Activated CD4-positive, alpha-beta memory T cell treated with anti-CD3 and anti-CD28 coated beads for 36 hours (primary cell): ENCODE results near the gene DOK6. TPM values are rescaled to one million over a fixed set of nuclear protein-coding genes. Genes with fewer than 3 reads are reported as not detected.

Experiments
- CTCF ChIA-PET: fragments of 350-600 bp; sonication (Branson Sonifier 250); formaldehyde crosslinking; loops from one replicate; lab custom pipeline; 2021; ENCODE audit warnings: antibody characterized with exemption, inconsistent platforms; lab: Charles Lee
- POLR2A ChIA-PET: fragments of 350-600 bp; sonication (Branson Sonifier 250); formaldehyde crosslinking; loops from one replicate; lab custom pipeline; 2021; ENCODE audit warnings: antibody characterized with exemption; lab: Charles Lee
- DNase-seq: peaks from one replicate; pipeline ENCODE4 v3.0.0-alpha.2; 2020
- H3K27ac Mint-ChIP-seq: one replicate; pipeline ENCODE4 v1.8.0; 2021; ENCODE audit warnings: mixed read lengths
- H3K27me3 Mint-ChIP-seq: one replicate; pipeline ENCODE4 v1.8.0; 2021; ENCODE audit warnings: mixed read lengths
- H3K36me3 Mint-ChIP-seq: one replicate; pipeline ENCODE4 v1.8.0; 2021; ENCODE audit warnings: mixed read lengths
- H3K4me1 Mint-ChIP-seq: one replicate; pipeline ENCODE4 v1.8.0; 2021; ENCODE audit warnings: low read depth, mixed read lengths
- H3K4me3 Mint-ChIP-seq: one replicate; pipeline ENCODE4 v1.8.0; 2021; ENCODE audit warnings: mild to moderate bottlenecking, mixed read lengths
- H3K9me3 Mint-ChIP-seq: one replicate; pipeline ENCODE4 v1.8.0; 2021; ENCODE audit warnings: mixed read lengths
- intact Hi-C: fragments of 100-400 bp; cut with micrococcal nuclease; formaldehyde crosslinking; loops from one replicate; pipeline ENCODE4 v1.15.1; 2023
- total RNA-seq, 2 experiments: library from RNA; stranded (reverse); gene quantifications; one replicate each; pipeline ENCODE4 v1.2.3, GENCODE V29; 2021

DOK6 gene
- total RNA-seq, 2 experiments from 2014 or later, result not detected

DNA sequence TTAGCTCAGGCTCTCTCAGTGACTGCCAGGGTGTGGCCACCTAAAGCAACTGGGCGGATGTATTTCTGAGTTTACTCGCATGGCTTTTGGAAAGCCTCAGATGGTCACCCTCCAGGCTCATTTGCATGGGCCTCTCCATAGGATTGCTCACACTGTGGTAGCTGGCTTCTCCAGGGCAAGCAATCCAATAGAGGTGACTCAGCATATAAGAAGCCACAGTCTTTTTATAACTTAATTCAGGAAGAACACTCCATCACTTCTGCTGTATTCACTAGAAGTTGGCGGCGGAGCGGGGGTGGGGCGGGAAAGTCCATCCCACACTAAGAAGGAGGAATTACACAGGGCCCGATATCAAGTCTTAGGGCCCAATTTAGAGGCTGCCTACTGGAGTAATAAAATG, 3.6 kb upstream of the DOK6 start:
- Mint-ChIP-seq H3K4me3 (no peak overlapping the region), H3K27ac (no peak overlapping the region), H3K36me3 (no peaks in the 10 kb centered on the region), H3K4me1 (peaks cover 11% of the 10 kb centered on the region), H3K9me3 (no peaks in the 10 kb centered on the region), H3K27me3 (peaks cover 42% of the 10 kb centered on the region)
- ChIA-PET CTCF (no interaction called here), POLR2A (no interaction called here)
- intact Hi-C loops, result no loop called here
- DNase-seq, result no peak

- Mint-ChIP-seq H3K36me3 (no peaks in the 10 kb centered on the region), H3K9me3 (no peaks in the 10 kb centered on the region), H3K27ac (no peak overlapping the region), H3K4me1 (peaks cover 14% of the 10 kb centered on the region), H3K4me3 (no peak overlapping the region), H3K27me3 (peaks cover 56% of the 10 kb centered on the region)
- ChIA-PET CTCF (no interaction called here), POLR2A (no interaction called here)
- DNase-seq, result no peak
- intact Hi-C loops, result no loop called here
Measured at GRCh38 chr18:69399253-69399652, 1.4 kb upstream of the DOK6 start.

- no peak overlapping the region for H3K27ac Mint-ChIP-seq
- no peak overlapping the region for H3K4me3 Mint-ChIP-seq
- H3K9me3 Mint-ChIP-seq, result no peaks in the 10 kb centered on the region
- intact Hi-C loops, result no loop called here
- peaks cover 14% of the 10 kb centered on the region for H3K4me1 Mint-ChIP-seq
- no peak for DNase-seq
- POLR2A ChIA-PET, result no interaction called here
- CTCF ChIA-PET, result no interaction called here
- H3K27me3 Mint-ChIP-seq, result peaks cover 62% of the 10 kb centered on the region
- no peaks in the 10 kb centered on the region for H3K36me3 Mint-ChIP-seq
Measured at GRCh38 chr18:69400976-69401225, 213 bp downstream of the DOK6 start.

DNA sequence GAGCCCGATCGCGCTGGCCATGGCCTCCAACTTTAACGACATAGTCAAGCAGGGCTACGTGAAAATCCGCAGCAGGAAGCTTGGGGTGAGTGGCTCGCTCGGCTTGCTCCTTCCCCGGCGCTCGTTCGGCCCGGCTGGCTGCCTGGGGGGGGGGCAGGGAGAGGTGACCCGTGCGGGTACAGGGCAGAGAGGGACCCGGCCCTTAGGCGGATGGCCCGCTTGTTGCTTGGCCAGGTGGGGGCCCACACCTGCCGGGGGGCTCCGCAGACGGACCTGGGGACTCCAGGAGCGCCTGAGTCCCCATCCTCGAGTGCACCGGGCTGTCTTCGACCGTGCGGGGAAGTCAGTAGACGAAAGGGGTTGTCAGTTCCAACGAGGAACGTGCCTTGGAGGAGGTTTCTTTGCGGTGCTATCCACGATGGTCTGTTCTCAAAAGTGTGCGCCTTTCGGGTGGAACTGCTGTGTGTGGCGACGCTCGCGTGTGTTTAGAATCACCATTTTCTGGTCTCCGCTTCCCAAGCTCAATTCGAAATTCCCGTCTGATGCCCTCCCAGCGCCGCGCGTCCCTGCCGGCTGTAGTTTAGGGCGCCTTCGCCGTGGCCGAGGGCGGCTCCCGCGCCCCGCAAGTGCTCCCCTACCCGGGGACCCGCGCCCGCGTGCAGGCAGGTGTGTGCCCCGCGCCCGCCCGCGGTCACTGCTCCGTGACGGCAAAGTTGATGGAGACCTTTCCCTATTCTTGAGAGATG, 711 bp downstream of the DOK6 start:
- H3K4me1 Mint-ChIP-seq, result peaks cover 14% of the 10 kb centered on the region
- intact Hi-C loops, result no loop called here
- H3K36me3 Mint-ChIP-seq, result no peaks in the 10 kb centered on the region
- DNase-seq, result peak; percentile 9
- H3K27ac Mint-ChIP-seq, result no peak overlapping the region
- H3K27me3 Mint-ChIP-seq, result peaks cover 60% of the 10 kb centered on the region
- H3K9me3 Mint-ChIP-seq, result no peaks in the 10 kb centered on the region
- ChIA-PET CTCF (no interaction called here), POLR2A (no interaction called here)
- H3K4me3 Mint-ChIP-seq, result peak overlapping the region; percentile 48

DNA sequence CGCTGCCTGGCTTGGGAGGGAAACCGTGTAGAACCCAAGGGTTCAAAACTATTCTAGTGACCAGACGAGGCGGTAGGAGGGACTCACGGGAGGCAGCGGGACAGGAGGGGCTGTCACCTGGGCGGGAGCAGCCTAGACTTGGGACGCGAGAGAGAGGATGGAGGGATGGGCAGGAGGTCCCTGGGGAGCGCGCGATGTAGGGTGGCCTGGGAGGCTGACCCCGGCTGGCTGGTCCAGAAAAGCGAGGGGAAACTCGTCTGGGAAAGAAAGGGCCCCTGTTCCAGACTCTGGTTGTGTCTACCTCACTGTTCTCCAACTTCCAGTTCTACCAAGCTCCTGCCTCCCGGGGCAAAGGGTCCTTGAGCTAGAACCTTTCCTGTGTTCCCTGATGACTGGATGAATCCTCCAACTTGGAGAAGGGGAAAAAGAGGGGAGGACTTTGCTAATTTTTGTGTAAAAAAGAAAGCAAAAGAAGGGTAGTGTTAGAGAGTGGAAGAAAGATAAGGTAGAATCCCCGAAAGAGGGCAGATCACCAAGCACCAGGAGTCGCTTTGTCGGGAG, 1.4 kb downstream of the DOK6 start:
- intact Hi-C loops, result no loop called here
- peaks cover 14% of the 10 kb centered on the region for H3K4me1 Mint-ChIP-seq
- no peak overlapping the region for H3K4me3 Mint-ChIP-seq
- peaks cover 58% of the 10 kb centered on the region for H3K27me3 Mint-ChIP-seq
- DNase-seq, result no peak
- no peaks in the 10 kb centered on the region for H3K9me3 Mint-ChIP-seq
- H3K27ac Mint-ChIP-seq, result no peak overlapping the region
- CTCF ChIA-PET, result no interaction called here
- POLR2A ChIA-PET, result no interaction called here
- H3K36me3 Mint-ChIP-seq, result no peaks in the 10 kb centered on the region

DNA sequence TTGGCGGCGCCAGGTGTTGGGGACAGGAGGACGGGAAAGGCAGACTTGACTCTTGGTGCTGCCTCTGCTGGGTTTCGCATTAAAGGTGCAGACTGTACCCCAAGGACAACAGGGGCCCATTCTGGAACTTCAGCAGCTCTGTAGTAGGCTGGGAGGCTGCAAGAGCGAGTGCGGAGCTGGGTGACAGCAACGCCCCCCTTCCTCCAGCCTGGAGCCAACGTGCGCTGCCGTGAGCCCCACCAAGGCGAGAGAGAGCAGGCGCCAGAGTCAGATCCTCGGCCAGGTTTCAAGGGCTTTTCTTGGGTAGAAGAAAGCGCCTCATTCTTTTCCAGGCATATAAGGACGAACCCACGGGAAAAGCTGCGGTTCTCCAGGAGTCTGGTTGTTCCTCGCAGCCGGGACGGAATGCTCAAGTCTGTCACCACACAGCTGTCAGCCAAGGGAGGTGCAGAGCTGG, 1.9 kb downstream of the DOK6 start:
- intact Hi-C loops, result no loop called here
- H3K4me3 Mint-ChIP-seq, result no peak overlapping the region
- peaks cover 14% of the 10 kb centered on the region for H3K4me1 Mint-ChIP-seq
- POLR2A ChIA-PET, result no interaction called here
- DNase-seq, result no peak
- H3K27ac Mint-ChIP-seq, result no peak overlapping the region
- H3K36me3 Mint-ChIP-seq, result no peaks in the 10 kb centered on the region
- H3K27me3 Mint-ChIP-seq, result peaks cover 56% of the 10 kb centered on the region
- CTCF ChIA-PET, result no interaction called here
- H3K9me3 Mint-ChIP-seq, result no peaks in the 10 kb centered on the region

DNA sequence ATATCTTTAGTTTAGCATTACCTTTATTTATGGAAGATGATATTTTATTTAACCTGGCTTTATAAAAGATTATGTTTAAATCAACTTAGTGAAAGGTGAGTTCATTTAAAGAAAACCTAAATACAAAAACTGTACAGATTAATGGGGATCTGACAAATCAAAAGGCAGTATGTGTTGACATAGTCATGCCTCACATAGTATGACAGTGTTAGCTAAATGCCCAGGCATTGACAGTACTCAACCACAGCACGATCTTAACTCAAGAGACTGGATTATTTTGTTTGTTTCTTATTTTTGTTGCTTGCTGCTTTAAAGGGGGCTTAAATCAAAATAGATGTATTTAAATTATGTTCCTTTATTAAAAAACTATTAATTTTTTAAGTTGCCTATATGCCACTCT, 7.8 kb downstream of the DOK6 start:
- ChIA-PET POLR2A (no interaction called here), CTCF (no interaction called here)
- Mint-ChIP-seq H3K27ac (no peak overlapping the region), H3K9me3 (no peaks in the 10 kb centered on the region), H3K4me1 (no peaks in the 10 kb centered on the region), H3K27me3 (peaks cover 29% of the 10 kb centered on the region), H3K36me3 (no peaks in the 10 kb centered on the region), H3K4me3 (no peak overlapping the region)
- no peak for DNase-seq
- intact Hi-C loops, result no loop called here

GRCh38 chr18:69411199-69411598, 10.5 kb downstream of the DOK6 start:
- Mint-ChIP-seq H3K4me3 (no peak overlapping the region), H3K36me3 (no peaks in the 10 kb centered on the region), H3K27me3 (peaks cover 20% of the 10 kb centered on the region), H3K27ac (no peak overlapping the region), H3K9me3 (no peaks in the 10 kb centered on the region), H3K4me1 (no peaks in the 10 kb centered on the region)
- POLR2A ChIA-PET, result no interaction called here
- no peak for DNase-seq
- CTCF ChIA-PET, result no interaction called here
- intact Hi-C loops, result no loop called here

- Mint-ChIP-seq H3K27ac (no peak overlapping the region), H3K27me3 (peaks cover 16% of the 10 kb centered on the region), H3K4me3 (no peak overlapping the region), H3K9me3 (no peaks in the 10 kb centered on the region), H3K36me3 (no peaks in the 10 kb centered on the region), H3K4me1 (no peaks in the 10 kb centered on the region)
- CTCF ChIA-PET, result no interaction called here
- POLR2A ChIA-PET, result no interaction called here
- no peak for DNase-seq
- intact Hi-C loops, result no loop called here
Measured at GRCh38 chr18:69414184-69414583, 13.5 kb downstream of the DOK6 start.

GRCh38 chr18:69432847-69433246, 32.2 kb downstream of the DOK6 start:
- no peak overlapping the region for H3K27ac Mint-ChIP-seq
- H3K4me3 Mint-ChIP-seq, result no peak overlapping the region
- H3K36me3 Mint-ChIP-seq, result no peaks in the 10 kb centered on the region
- ChIA-PET CTCF (no interaction called here), POLR2A (no interaction called here)
- H3K4me1 Mint-ChIP-seq, result no peaks in the 10 kb centered on the region
- no peak for DNase-seq
- intact Hi-C loops, result no loop called here
- H3K9me3 Mint-ChIP-seq, result no peaks in the 10 kb centered on the region
- peaks cover 2% of the 10 kb centered on the region for H3K27me3 Mint-ChIP-seq

DNA sequence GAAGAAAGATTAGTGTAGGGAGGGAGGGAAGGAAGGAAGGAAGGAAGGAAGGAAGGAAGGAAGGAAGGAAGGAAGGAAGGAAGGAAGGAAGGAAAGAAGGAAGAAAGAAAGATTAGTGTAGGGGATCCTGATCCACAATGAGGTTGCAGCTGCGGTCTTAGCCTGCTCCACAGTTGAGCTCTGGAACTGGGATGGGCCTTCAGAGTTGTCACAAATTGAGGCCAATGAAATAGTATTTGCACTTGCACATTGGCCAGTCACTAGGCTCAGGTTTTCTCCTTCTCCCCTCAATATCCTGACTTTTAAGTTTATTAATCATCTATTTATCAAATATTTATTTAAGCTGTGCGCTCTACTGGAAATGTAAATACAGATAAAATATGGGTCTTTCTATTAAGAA, 34.3 kb downstream of the DOK6 start:
- intact Hi-C loops, result no loop called here
- Mint-ChIP-seq H3K27me3 (no peaks in the 10 kb centered on the region), H3K27ac (no peak overlapping the region), H3K4me3 (no peak overlapping the region), H3K9me3 (peaks cover 4% of the 10 kb centered on the region), H3K4me1 (no peaks in the 10 kb centered on the region), H3K36me3 (no peaks in the 10 kb centered on the region)
- ChIA-PET POLR2A (no interaction called here), CTCF (no interaction called here)
- DNase-seq, result no peak

GRCh38 chr18:69444221-69444620, 43.5 kb downstream of the DOK6 start:
- Mint-ChIP-seq H3K27ac (no peak overlapping the region), H3K9me3 (peaks cover under 1% of the 10 kb centered on the region), H3K27me3 (peaks cover 8% of the 10 kb centered on the region), H3K36me3 (no peaks in the 10 kb centered on the region), H3K4me3 (no peak overlapping the region), H3K4me1 (no peaks in the 10 kb centered on the region)
- ChIA-PET POLR2A (no interaction called here), CTCF (no interaction called here)
- no peak for DNase-seq
- intact Hi-C loops, result no loop called here

GRCh38 chr18:69447886-69448285, 47.2 kb downstream of the DOK6 start:
- Mint-ChIP-seq H3K4me1 (no peaks in the 10 kb centered on the region), H3K27me3 (peaks cover 8% of the 10 kb centered on the region), H3K9me3 (no peaks in the 10 kb centered on the region), H3K36me3 (no peaks in the 10 kb centered on the region), H3K27ac (no peak overlapping the region), H3K4me3 (no peak overlapping the region)
- ChIA-PET POLR2A (no interaction called here), CTCF (no interaction called here)
- DNase-seq, result no peak
- intact Hi-C loops, result no loop called here
